Measurements from ENCODE around the gene GABRR2. TPM values are rescaled to one million over a fixed set of nuclear protein-coding genes. Genes with fewer than 3 reads are reported as not detected.
A peak's percentile ranks its signal among the peaks of the same experiment; 100 is the strongest.

Gene GABRR2
- total RNA-seq, 1 donor from 2014 or later, result not detected

DNA sequence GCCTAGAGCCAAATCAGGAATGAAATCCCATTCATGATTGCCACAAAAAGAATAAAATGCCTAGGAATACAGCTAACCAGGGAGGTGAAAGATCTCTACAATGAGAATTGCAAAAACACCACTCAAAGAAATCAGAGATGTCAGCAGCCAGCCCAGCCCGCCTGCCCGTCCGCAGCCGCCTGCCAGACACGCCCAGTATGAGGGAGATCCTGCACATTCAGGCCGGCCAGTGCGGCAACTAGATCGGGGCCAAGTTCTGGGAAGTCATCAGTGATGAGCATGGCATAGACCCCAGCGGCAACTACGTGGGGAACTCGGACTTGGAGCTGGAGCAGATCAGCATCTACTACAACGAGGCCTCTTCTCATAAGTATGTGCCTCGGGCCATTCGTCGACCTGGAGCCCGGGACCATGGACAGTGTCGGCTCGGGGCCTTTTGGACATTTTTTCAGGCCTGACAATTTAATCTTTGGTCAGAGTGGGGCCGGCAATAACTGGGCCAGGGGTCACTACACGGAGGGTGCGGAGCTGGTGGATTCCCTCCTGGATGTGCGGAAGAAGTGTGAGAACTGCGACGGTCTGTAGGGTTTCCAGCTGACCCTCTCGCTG, 13.4 kb downstream of the GABRR2 start:
- H3K4me1 ChIP-seq, result peaks cover 16% of the 10 kb centered on the region
- DNase-seq (ENCODE audit: low spot score), result no peak
- H3K9me3 ChIP-seq (ENCODE audit: low read depth), result no peaks in the 10 kb centered on the region
- no peak overlapping the region for H3K9ac ChIP-seq
- no peaks in the 10 kb centered on the region for H3K36me3 ChIP-seq
- H3K4me3 ChIP-seq, result no peak overlapping the region
- no peak overlapping the region for H3K27ac Mint-ChIP-seq
- TF ChIP-seq, protein P1, sequence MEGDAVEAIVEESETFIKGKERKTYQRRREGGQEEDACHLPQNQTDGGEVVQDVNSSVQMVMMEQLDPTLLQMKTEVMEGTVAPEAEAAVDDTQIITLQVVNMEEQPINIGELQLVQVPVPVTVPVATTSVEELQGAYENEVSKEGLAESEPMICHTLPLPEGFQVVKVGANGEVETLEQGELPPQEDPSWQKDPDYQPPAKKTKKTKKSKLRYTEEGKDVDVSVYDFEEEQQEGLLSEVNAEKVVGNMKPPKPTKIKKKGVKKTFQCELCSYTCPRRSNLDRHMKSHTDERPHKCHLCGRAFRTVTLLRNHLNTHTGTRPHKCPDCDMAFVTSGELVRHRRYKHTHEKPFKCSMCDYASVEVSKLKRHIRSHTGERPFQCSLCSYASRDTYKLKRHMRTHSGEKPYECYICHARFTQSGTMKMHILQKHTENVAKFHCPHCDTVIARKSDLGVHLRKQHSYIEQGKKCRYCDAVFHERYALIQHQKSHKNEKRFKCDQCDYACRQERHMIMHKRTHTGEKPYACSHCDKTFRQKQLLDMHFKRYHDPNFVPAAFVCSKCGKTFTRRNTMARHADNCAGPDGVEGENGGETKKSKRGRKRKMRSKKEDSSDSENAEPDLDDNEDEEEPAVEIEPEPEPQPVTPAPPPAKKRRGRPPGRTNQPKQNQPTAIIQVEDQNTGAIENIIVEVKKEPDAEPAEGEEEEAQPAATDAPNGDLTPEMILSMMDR (IDR thresholded peaks at IDR 0.05), result no peak
- TF ChIP-seq EZH2 (IDR thresholded peaks at IDR 0.05) (no peak), EZH2phosphoT487 (IDR thresholded peaks at IDR 0.05) (no peak)
- no peak overlapping the region for H2AFZ ChIP-seq (replicated peaks)
- no peak overlapping the region for H3K4me2 ChIP-seq
- peaks cover 18% of the 10 kb centered on the region for H3K27me3 Mint-ChIP-seq (ENCODE audit: insufficient read depth, low read depth)
- no peaks in the 10 kb centered on the region for H3K27me3 ChIP-seq
- peaks cover 3% of the 10 kb centered on the region for H3F3A ChIP-seq (ENCODE audit: low read depth)
- no peaks in the 10 kb centered on the region for H4K20me1 ChIP-seq (ENCODE audit: low read depth)
- peaks cover 7% of the 10 kb centered on the region for H3K36me3 Mint-ChIP-seq
- H3K9me3 Mint-ChIP-seq, result peaks cover 24% of the 10 kb centered on the region
- no peaks in the 10 kb centered on the region for H3K79me2 ChIP-seq (ENCODE audit: low read depth)
- H3K4me3 Mint-ChIP-seq, result no peak overlapping the region
- no peak overlapping the region for H3K27ac ChIP-seq
- peaks cover 27% of the 10 kb centered on the region for H3K4me1 Mint-ChIP-seq

DNA sequence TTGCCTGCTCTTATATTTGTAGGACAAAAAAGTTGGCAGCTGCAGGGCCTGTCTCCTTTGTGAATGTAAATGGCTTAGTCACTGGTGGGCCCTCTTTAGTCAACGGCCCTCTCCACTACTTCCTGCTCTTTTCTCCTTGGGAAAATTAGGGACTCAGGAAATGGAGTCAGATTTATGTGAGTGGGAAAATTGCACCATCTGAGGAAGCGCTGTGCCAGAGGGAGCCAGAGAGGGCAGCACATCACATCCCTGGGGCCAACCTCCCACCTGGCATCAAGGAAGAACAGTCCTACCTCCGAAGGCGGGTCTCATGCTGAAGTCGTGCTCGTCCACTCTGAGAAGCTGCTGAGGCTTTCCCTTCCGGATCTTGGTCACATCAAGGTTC, 15.6 kb downstream of the GABRR2 start:
- Mint-ChIP-seq H3K9me3 (peaks cover 26% of the 10 kb centered on the region), H3K4me3 (no peak overlapping the region), H3K27ac (no peak overlapping the region), H3K27me3 (ENCODE audit: insufficient read depth, low read depth) (peaks cover 18% of the 10 kb centered on the region), H3K36me3 (peaks cover 7% of the 10 kb centered on the region), H3K4me1 (peaks cover 27% of the 10 kb centered on the region)
- Histone ChIP-seq H3K9ac (no peak overlapping the region), H3K27me3 (no peaks in the 10 kb centered on the region), H4K20me1 (ENCODE audit: low read depth) (no peaks in the 10 kb centered on the region), H2AFZ (replicated peaks) (no peak overlapping the region), H3K79me2 (ENCODE audit: low read depth) (no peaks in the 10 kb centered on the region), H3K4me1 (peaks cover 16% of the 10 kb centered on the region), H3K9me3 (ENCODE audit: low read depth) (no peaks in the 10 kb centered on the region), H3K27ac (no peak overlapping the region), H3K4me3 (no peak overlapping the region), H3K36me3 (no peaks in the 10 kb centered on the region), H3K4me2 (no peak overlapping the region), H3F3A (ENCODE audit: low read depth) (peaks cover 3% of the 10 kb centered on the region)
- no peak for DNase-seq (ENCODE audit: low spot score)
- TF ChIP-seq, protein P1 (IDR thresholded peaks at IDR 0.05), result peak; percentile 39
- TF ChIP-seq EZH2 (IDR thresholded peaks at IDR 0.05), result no peak

DNA sequence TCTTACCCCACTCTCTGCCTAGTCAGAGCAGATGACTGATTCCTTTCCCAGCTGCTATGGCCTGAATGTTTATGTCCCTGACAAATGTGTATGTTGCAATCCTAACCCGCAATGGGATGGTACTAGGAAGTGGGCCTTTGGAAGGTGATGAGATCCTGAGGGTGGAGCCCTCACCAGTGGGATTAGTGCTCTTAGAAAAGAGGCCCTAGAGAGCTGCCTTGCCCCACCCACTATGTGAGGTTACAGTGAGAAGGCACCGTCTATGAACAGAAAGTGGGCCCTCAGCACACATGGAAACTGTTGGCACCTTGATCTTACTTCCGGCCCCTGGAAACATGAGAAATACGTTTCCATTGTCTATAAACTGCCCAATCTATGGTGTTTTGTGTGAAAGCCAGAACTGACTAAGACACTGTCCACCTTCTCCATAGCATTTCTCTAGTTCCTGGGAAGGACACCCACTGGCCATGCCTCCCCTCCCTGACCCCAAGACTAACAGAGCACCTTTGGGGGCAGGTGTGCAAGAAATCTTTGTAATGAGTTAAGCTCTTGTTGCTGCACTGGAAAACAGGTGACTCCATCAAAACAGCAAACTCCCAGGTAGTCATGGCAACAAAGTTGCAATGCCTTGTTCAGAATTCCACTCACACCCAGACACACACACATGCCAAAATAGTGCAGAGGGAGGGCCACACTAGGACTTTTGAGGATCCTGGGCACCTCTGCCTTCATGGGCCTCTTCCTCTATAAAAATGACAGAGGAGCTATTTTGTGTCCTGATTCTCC, 16.2 kb downstream of the GABRR2 start:
- Mint-ChIP-seq H3K36me3 (peaks cover 7% of the 10 kb centered on the region), H3K4me3 (no peak overlapping the region), H3K27ac (peak overlapping the region; percentile 52), H3K9me3 (peaks cover 24% of the 10 kb centered on the region), H3K4me1 (peaks cover 27% of the 10 kb centered on the region), H3K27me3 (ENCODE audit: insufficient read depth, low read depth) (peaks cover 16% of the 10 kb centered on the region)
- H3K27me3 ChIP-seq, result no peaks in the 10 kb centered on the region
- peaks cover 16% of the 10 kb centered on the region for H3K4me1 ChIP-seq
- no peaks in the 10 kb centered on the region for H3K36me3 ChIP-seq
- H3K79me2 ChIP-seq (ENCODE audit: low read depth), result no peaks in the 10 kb centered on the region
- no peaks in the 10 kb centered on the region for H3K9me3 ChIP-seq (ENCODE audit: low read depth)
- peaks cover 3% of the 10 kb centered on the region for H3F3A ChIP-seq (ENCODE audit: low read depth)
- TF ChIP-seq, protein P1 (IDR thresholded peaks at IDR 0.05), result no peak
- TF ChIP-seq EZH2phosphoT487 (IDR thresholded peaks at IDR 0.05) (no peak), EZH2 (IDR thresholded peaks at IDR 0.05) (no peak)
- no peaks in the 10 kb centered on the region for H4K20me1 ChIP-seq (ENCODE audit: low read depth)
- no peak for DNase-seq (ENCODE audit: low spot score)
- no peak overlapping the region for H3K4me3 ChIP-seq
- no peak overlapping the region for H2AFZ ChIP-seq (replicated peaks)
- H3K4me2 ChIP-seq, result peak overlapping the region; percentile 21
- no peak overlapping the region for H3K9ac ChIP-seq
- no peak overlapping the region for H3K27ac ChIP-seq

Data from neural progenitor cell (in vitro differentiated cells).